GM11168 (cell line): ENCODE data around the gene IMPA2.
"Not testable (repeated sequence)": the region's sequence is repeated elsewhere in the genome, so short reads cannot be mapped to it uniquely, and the experiment has no call there.

Source experiments
- in situ Hi-C: fragments of 300-500 bp; cut with MboI; formaldehyde crosslinking; loops from one replicate; pipeline ENCODE4 v1.12.0; 2022; ENCODE audit warnings: low sequenced_read_pairs; ENCODE audit not compliant: unreplicated experiment

The IMPA2 gene

GRCh38 chr18:11981192-11981542 is at the start of gene IMPA2:
TSS of gene IMPA2 (plus strand) at chr18:11981507. CDS start at chr18:11981670, 163 bp downstream.
- in situ Hi-C loops: no loop called here

GRCh38 chr18:11932393-11932792 is 48.9 kb upstream of the IMPA2 start:
- in situ Hi-C loops: no loop called here

GRCh38 chr18:11937874-11938478 is 43.3 kb upstream of the IMPA2 start:
- in situ Hi-C loops: no loop called here

DNA sequence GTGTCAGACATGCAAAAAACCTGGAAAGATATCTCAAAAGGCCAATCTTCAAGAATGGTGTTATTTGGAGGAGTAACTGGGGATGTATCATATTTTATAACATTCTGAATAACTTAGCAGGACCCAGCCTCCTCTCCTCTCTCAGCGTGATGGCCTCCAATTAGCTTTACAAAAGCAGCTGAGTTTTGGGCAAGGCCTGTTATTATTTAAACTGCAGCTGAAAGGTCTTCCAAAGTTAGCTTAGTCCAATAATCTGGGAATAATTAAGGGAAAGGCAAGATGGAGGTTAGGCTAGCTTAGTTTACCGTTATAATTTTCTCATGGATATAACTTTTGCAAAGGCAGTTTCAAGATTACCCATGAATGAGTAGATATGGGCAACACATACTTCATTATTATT is 40.4 kb upstream of the IMPA2 start:
- in situ Hi-C loops: loop anchor here (10.0 kb wide), 1 partner anchor 54 kb away; no protein-coding TSS in a partner anchor

GRCh38 chr18:11943551-11943950 is 37.8 kb upstream of the IMPA2 start:
- in situ Hi-C loops: loop anchor here (10.0 kb wide), 1 partner anchor 51 kb away; no protein-coding TSS in a partner anchor

GRCh38 chr18:11944252-11944651 is 37.1 kb upstream of the IMPA2 start:
- in situ Hi-C loops: loop anchor here (10.0 kb wide), 1 partner anchor 51 kb away; no protein-coding TSS in a partner anchor

DNA sequence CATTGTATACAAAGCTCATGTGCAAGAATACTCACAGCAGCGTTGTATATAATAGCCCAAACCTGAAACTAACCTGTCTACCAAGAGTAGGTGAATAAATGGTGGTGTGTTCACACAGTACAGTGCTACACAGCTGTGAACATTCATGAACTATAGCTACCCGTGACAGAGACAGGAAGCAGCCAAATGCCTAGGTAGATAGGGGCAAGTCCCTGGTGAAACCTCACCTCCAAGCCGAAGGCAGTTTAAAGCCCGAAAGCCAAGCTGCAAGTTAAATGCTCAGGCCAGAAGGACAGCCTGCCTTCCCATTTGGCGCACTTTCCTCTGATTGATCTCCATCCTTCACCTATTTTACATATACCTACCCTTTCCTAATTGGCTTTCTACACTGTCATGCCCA is 36.5 kb upstream of the IMPA2 start:
- in situ Hi-C loops: loop anchor here (10.0 kb wide), 1 partner anchor 50 kb away; no protein-coding TSS in a partner anchor

DNA sequence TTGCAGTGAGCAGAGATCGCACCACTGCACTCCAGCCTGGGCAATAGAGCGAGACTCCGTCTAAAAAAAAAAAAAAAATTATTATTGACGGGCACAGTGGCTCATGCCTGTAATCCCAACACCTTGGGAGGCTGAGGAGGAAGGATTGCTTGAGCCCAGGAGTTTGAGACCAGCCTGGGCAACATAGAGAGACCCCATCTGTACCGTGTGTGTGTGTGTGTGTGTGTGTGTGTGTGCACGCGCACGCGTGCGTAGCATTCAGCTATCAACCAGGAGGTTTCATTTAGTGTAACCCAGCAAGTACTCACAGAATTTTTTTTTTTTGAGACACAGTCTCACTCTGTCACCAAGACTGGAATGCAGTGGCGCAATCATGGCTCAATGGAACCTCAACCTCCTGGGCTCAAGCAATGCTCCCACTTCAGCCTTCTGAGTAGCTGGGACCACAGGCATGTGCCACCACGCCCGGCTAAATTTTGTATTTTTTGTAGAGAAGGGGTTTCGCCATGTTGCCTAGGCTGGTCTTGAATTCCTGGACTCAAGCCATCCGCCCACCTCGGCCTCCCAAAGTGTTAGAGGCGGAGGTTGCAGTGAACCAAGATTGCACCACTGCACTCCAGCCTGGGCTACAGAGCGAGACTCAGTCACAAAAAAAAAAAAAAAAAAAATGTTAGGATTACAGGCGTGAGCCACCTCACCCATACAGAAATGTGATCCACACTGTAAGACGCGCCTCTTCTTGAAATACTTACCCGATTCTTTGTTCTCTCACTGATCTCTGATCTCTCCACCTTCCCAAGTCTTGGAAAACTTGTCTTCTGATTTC is 35.3 kb upstream of the IMPA2 start:
- in situ Hi-C loops: loop anchor here (10.0 kb wide), 1 partner anchor 49 kb away; no protein-coding TSS in a partner anchor

GRCh38 chr18:11946756-11947155 is 34.6 kb upstream of the IMPA2 start:
- in situ Hi-C loops: loop anchor here (10.0 kb wide), 1 partner anchor 48 kb away; no protein-coding TSS in a partner anchor

GRCh38 chr18:11947214-11948191 is 33.8 kb upstream of the IMPA2 start:
- in situ Hi-C loops: loop anchor here (10.0 kb wide), 1 partner anchor 47 kb away; no protein-coding TSS in a partner anchor

GRCh38 chr18:11948852-11949523 is 32.3 kb upstream of the IMPA2 start:
- in situ Hi-C loops: loop anchor here (10.0 kb wide), 1 partner anchor 46 kb away; no protein-coding TSS in a partner anchor

DNA sequence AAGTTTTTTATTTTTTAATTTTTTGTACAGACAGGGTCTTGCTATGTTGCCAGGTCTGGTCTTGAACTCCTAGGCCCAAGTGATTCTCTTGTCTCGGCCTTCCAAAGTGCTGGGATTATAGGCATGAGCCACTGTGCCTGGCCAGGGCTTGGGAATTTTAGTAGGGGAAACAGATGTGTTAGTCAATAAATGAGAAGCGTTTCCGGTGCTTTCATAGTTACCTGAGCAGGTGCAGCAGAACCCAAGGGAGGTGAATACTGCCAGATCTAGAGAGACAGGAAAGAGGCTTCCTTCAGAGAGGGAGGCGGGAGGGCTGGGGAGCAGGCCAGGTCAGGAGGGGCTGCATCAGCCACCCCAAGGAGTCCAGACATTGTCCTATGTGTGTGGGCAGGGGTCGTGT is 30.5 kb upstream of the IMPA2 start:
- in situ Hi-C loops: no loop called here

- in situ Hi-C loops: no loop called here
Measured at GRCh38 chr18:11951390-11951851, 29.9 kb upstream of the IMPA2 start.

GRCh38 chr18:11953113-11953512 is 28.2 kb upstream of the IMPA2 start:
- in situ Hi-C loops: no loop called here

GRCh38 chr18:11955239-11956029 is 25.9 kb upstream of the IMPA2 start:
- in situ Hi-C loops: no loop called here

GRCh38 chr18:11956371-11957308 is 24.7 kb upstream of the IMPA2 start:
- in situ Hi-C loops: no loop called here

GRCh38 chr18:11957636-11958035 is 23.7 kb upstream of the IMPA2 start:
- in situ Hi-C loops: no loop called here

DNA sequence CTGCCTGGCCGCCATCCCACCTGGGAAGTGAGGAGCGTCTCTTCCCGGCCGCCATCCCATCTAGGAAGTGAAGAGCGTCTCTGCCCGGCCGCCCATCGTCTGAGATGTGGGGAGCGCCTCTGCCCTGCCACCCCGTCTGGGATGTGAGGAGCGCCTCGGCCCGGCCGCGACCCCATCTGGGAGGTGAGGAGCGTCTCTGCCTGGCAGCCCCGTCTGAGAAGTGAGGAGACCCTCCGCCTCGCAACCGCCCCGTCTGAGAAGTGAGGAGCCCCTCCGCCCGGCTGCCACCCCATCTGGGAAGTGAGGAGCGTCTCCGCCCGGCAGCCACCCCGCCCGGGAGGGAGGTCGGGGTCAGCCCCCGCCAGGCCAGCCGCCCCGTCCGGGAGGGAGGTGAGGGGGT is 21.7 kb upstream of the IMPA2 start:
- in situ Hi-C loops: not testable (repeated sequence)
